Right cardiac atrium (tissue), 5 donors: Measurements from ENCODE around the gene ATF3. TPM values are rescaled to one million over a fixed set of nuclear protein-coding genes. Genes with fewer than 3 reads are reported as not detected.

Experiments
- ATAC-seq, 2 donors: fragments of 200-7000 bp; cut with Tn5 transposase; one replicate each; pipeline versions ENCODE4 v1.8.0 to v1.9.1; 2020; ENCODE audit warnings: moderate library complexity in 2 of 2, mild to moderate bottlenecking in 1 of 2
- DNase-seq, 3 donors: peaks; one replicate each; pipeline ENCODE4 v3.0.0-alpha.2; 2020
- H3K27ac ChIP-seq: one replicate; pipeline ENCODE4 v1.5.1; 2013; ENCODE audit warnings: mild to moderate bottlenecking, low read length, control low read depth, moderate library complexity
- H3K27me3 ChIP-seq: one replicate; pipeline ENCODE4 v1.6.1; 2013; ENCODE audit not compliant: control insufficient read depth, insufficient read depth
- H3K4me1 ChIP-seq: one replicate; pipeline ENCODE4 v1.6.1; 2013; ENCODE audit warnings: low read length; ENCODE audit not compliant: control insufficient read depth, insufficient read depth
- H3K4me3 ChIP-seq: one replicate; pipeline ENCODE4 v1.5.1; 2013; ENCODE audit warnings: low read length, control low read depth
- H3K9me3 ChIP-seq: one replicate; pipeline ENCODE4 v1.6.1; 2013; ENCODE audit warnings: low read length; ENCODE audit not compliant: control insufficient read depth
- WGBS: extraction: QIAGEN DNeasy Blood & Tissue Kit; methylation state at CpG from one replicate; pipeline ENCODE4 v1.1.7; 2013; 5-methylcytosine and 5-hydroxymethylcytosine counted together
- intact Hi-C, 4 donors: fragments of 100-400 bp; cut with DNase I; formaldehyde crosslinking; loops; one replicate each; pipeline versions ENCODE4 v1.11.0 to v1.14.0; 2022 to 2023
- polyA plus RNA-seq: library from polyadenylated mRNA; stranded (reverse); fragments of 200-250 nt; gene quantifications from one replicate; pipeline ENCODE4 v1.2.3, GENCODE V29; 2013
- total RNA-seq, 4 donors: library from RNA; stranded (reverse); fragmentation: NEBNext Ultra II Directional; extraction: Animal tissue kit (Norgen Biotek cat#: 25700); gene quantifications; one replicate each; pipeline ENCODE4 v1.2.1, GENCODE V29; 2021
- donor health status: healthy with polysubstance abuse.
- donor health status: DM: no; HTN: yes; CAD: no.
- donor health status: DM: no; HTN: no; CAD: no.
- donor health status: DM: no; HTN: yes; CAD: no; lungs with severe emphysema.
- donor health status: DM: yes; HTN: yes; CAD: no.

ATF3 gene
- total and polyA plus RNA-seq, 5 donors = 6.9 to 195 (median 8.5) TPM

GRCh38 chr1:212586206-212587015, 22.1 kb upstream of the ATF3 start:
- no peak overlapping the region for H3K4me3 ChIP-seq
- no peaks in the 10 kb centered on the region for H3K4me1 ChIP-seq
- intact Hi-C loops = no loop called here
- no peaks in the 10 kb centered on the region for H3K9me3 ChIP-seq
- no peak overlapping the region for H3K27ac ChIP-seq
- no peaks in the 10 kb centered on the region for H3K27me3 ChIP-seq
- DNase-seq = no peak
- 84% methylated on average over 7 of the region's 7 CpGs for WGBS
- ATAC-seq = no peak

GRCh38 chr1:212587016-212587887, 21.3 kb upstream of the ATF3 start:
- no peaks in the 10 kb centered on the region for H3K27me3 ChIP-seq
- no peak overlapping the region for H3K4me3 ChIP-seq
- ATAC-seq = no peak
- intact Hi-C loops = no loop called here
- no peak for DNase-seq
- 55% methylated on average over 11 of the region's 11 CpGs for WGBS
- H3K9me3 ChIP-seq = no peaks in the 10 kb centered on the region
- no peaks in the 10 kb centered on the region for H3K4me1 ChIP-seq
- H3K27ac ChIP-seq = no peak overlapping the region

- intact Hi-C loops = no loop called here
- DNase-seq (no peak), ATAC-seq (no peak)
- H3K27ac ChIP-seq = no peak overlapping the region
- 29% methylated on average over 13 of the region's 13 CpGs for WGBS
- H3K27me3 ChIP-seq = no peaks in the 10 kb centered on the region
- H3K4me1 ChIP-seq = no peaks in the 10 kb centered on the region
- no peak overlapping the region for H3K4me3 ChIP-seq
- H3K9me3 ChIP-seq = no peaks in the 10 kb centered on the region
These were observed 20.6 kb upstream of the ATF3 start for GRCh38 chr1:212587888-212588510.

- ATAC-seq (no peak), DNase-seq (no peak)
- no peaks in the 10 kb centered on the region for H3K4me1 ChIP-seq
- no peak overlapping the region for H3K27ac ChIP-seq
- 85% methylated on average over 3 of the region's 3 CpGs for WGBS
- H3K9me3 ChIP-seq = no peaks in the 10 kb centered on the region
- intact Hi-C loops = no loop called here
- no peaks in the 10 kb centered on the region for H3K27me3 ChIP-seq
- no peak overlapping the region for H3K4me3 ChIP-seq
These were observed 19.1 kb upstream of the ATF3 start for GRCh38 chr1:212589446-212589845.

GRCh38 chr1:212591922-212592321, 16.6 kb upstream of the ATF3 start:
- H3K4me3 ChIP-seq = no peak overlapping the region
- DNase-seq = no peak
- H3K27ac ChIP-seq = no peak overlapping the region
- no peak for ATAC-seq
- no peaks in the 10 kb centered on the region for H3K4me1 ChIP-seq
- no peaks in the 10 kb centered on the region for H3K9me3 ChIP-seq
- WGBS = 72% methylated on average over 3 of the region's 3 CpGs
- no peaks in the 10 kb centered on the region for H3K27me3 ChIP-seq
- intact Hi-C loops = no loop called here

GRCh38 chr1:212593821-212594251, 14.7 kb upstream of the ATF3 start:
- DNase-seq (no peak), ATAC-seq (no peak)
- intact Hi-C loops = no loop called here
- no peaks in the 10 kb centered on the region for H3K27me3 ChIP-seq
- H3K4me1 ChIP-seq = no peaks in the 10 kb centered on the region
- no peak overlapping the region for H3K4me3 ChIP-seq
- H3K27ac ChIP-seq = no peak overlapping the region
- no peaks in the 10 kb centered on the region for H3K9me3 ChIP-seq
- WGBS = 66% methylated on average over 3 of the region's 3 CpGs

GRCh38 chr1:212594640-212595039, 13.9 kb upstream of the ATF3 start:
- Histone ChIP-seq H3K27me3 (no peaks in the 10 kb centered on the region), H3K27ac (no peak overlapping the region), H3K4me3 (no peak overlapping the region), H3K9me3 (no peaks in the 10 kb centered on the region), H3K4me1 (no peaks in the 10 kb centered on the region)
- DNase-seq (no peak), ATAC-seq (no peak)
- intact Hi-C loops = no loop called here
- WGBS = 98% methylated on average over 3 of the region's 3 CpGs

GRCh38 chr1:212595229-212595628, 13.3 kb upstream of the ATF3 start:
- ATAC-seq (no peak), DNase-seq (no peak)
- Histone ChIP-seq H3K27me3 (no peaks in the 10 kb centered on the region), H3K9me3 (no peaks in the 10 kb centered on the region), H3K4me1 (no peaks in the 10 kb centered on the region), H3K4me3 (no peak overlapping the region), H3K27ac (no peak overlapping the region)
- 83% methylated on average over 8 of the region's 8 CpGs for WGBS
- intact Hi-C loops = no loop called here

GRCh38 chr1:212595787-212596714, 12.5 kb upstream of the ATF3 start:
- 47% methylated on average over 8 of the region's 8 CpGs for WGBS

GRCh38 chr1:212596798-212597197, 11.8 kb upstream of the ATF3 start:
- Histone ChIP-seq H3K27me3 (no peaks in the 10 kb centered on the region), H3K9me3 (no peaks in the 10 kb centered on the region), H3K27ac (no peak overlapping the region), H3K4me1 (no peaks in the 10 kb centered on the region), H3K4me3 (no peak overlapping the region)
- ATAC-seq = no peak
- WGBS = 90% methylated on average over 3 of the region's 3 CpGs
- intact Hi-C loops = no loop called here
- DNase-seq = no peak

More at GRCh38 chr1:212595787-212596714, 12.5 kb upstream of the ATF3 start:
- Histone ChIP-seq H3K27me3 (no peaks in the 10 kb centered on the region), H3K4me1 (no peaks in the 10 kb centered on the region), H3K27ac (no peak overlapping the region), H3K4me3 (no peak overlapping the region), H3K9me3 (no peaks in the 10 kb centered on the region)
- DNase-seq (no peak), ATAC-seq (peak; percentile 45 to 75)
- intact Hi-C loops = no loop called here
